CD4-positive, alpha-beta T cell treated with Interleukin-6 at 100 ng/mL for 8 hours (primary cell): Measurements from ENCODE around the gene FAM193A.
"Not testable (repeated sequence)": the region's sequence is repeated elsewhere in the genome, so short reads cannot be mapped to it uniquely, and the experiment has no call there.

ENCODE experiments used
- DNase-seq: peaks from one replicate; pipeline ENCODE4 v3.0.0-alpha.2; 2020; ENCODE audit warnings: mixed read lengths, low spot score

FAM193A gene

DNA sequence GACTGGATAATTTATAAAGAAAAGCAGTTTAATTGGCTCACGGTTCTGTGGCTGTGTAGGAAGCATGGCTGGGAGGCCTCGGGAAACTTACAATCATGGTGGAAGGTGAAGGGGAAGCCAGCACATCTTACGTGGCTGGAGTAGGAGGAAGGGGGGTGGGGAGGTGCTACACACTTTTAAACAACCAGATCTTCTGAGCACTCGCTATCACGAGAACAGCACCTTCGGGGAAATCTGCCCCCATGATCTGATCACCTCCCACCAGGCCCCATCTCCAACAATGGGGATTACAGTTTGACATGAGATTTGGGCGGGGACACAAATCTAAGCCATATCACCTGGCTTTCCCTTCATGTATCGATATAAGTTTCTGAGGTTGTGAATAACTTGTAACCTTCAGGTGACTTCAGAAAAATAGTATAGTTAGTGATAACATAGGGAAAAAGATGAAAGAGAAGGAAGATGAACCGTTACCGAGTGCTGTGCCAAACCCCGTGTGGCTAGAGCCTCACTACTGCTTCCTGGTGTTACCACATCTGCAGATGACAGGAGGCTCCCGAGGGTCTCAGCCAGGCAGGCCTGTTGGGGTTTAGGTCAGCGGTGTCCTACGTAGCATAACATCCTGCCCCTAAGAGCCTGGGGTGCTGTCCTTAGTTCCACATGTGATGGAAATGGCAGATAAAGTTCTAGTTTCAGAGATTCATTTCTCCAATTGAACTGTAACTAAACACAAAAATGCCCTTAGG lies 116.1 kb downstream of the FAM193A start:
- no peak for DNase-seq

DNA sequence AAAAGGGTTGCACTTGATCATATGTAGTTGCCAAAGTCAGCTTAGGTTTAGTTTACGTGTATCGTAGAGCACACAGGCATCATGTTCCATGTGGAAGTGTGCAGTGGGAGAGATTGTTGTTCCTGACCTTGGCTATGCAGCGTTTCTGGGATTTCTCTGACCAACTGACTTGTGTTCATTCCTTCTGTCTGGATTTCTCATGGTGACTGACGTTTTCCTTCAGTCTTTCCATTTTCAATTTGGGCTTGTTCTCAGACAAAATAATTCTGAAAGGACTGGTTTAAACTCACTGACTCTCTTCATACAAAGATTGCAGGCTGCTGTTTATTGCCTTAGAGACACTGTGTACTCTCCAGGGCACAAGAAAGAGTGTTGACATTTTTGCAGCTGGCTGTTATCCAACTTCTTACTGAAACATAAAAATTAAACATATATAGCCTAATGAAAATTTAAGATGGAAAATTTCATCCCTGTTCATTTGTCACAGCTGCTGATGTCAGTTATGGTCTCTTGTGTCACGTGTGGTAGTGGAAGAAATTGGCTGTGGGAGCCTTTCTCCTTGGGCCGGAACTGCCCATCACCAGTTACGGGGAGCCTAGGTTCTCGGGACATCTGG lies 124.3 kb downstream of the FAM193A start:
- no peak for DNase-seq

DNA sequence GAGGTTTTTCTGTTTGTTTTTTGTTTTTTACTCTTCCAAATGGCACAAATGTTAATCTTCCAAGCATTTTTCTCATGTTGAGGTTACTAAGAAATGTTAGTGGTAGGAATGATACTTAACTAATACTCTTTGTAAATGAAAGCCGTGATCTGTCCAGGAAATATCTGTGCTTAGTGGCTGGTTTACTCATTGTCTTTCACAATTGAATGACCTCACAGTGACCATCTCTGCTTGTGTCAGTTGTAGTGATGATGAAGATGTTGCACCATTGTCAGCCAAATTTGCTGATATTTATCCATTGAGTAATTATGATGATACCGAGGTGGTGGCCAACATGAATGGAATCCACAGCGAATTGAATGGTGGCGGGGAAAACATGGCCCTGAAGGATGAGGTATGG lies 126.2 kb downstream of the FAM193A start:
- no peak for DNase-seq

DNA sequence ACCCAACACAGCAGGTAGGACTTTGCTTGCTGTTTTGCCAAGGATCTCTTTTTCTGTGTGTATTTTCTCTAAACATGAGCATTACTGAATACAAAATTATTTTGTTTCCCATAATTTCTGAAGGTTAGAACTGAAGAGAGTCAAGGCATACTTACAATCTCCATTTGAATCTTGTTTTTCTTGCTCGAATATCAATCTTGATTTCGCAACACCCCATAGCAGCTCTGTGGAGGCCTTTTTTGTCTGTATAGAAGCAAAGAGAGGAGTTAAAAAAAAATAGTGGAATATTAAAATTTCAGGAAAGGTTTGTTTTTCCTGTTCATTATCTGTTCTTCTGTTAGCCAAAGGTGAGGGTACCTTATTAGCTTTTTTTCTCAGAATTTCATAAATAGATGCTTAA lies 126.8 kb downstream of the FAM193A start:
- DNase-seq = no peak

DNA sequence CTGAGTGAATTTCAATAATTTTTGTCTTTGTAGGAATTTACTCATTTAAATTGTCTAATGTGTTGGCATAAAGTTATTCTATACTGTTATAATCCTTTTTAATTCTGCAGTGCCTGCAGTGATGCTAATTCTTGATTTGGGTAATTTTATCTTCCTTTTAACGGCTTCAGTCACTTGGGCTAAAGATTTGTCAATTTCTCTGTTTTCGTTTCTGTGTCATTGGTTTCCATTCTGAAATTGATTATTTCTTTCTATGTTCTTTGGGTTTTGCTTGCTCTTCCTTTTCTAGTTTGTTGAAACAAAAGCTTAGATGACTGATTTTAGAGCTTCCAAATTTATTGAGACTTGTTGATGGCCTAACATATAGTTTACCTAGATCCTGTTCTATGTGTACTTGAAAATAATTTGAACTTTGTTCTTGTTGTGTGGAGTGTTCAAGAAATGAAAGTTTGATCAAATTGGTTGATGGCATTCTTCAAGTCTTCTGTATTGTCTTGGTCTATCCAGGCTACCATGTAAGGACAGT lies 130.3 kb downstream of the FAM193A start:
- no peak for DNase-seq

DNA sequence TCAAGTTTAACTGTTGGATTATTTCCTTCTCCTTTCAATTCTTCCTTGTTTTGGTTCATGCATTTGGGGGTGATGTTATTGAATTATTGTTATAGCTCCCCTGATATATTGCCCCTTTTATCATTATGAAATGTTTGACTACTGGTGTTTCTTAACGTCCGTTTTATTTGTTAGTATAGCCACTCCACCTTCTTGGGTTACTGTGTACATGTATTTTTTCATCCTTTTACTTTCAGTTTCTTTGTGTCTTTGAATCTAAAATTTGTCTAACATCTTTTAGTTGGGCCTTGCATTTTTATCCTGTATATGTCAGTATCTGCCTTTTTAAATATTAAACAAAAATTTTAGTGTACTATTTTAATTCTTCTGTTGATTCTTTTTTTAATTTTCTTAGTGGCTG lies 131.0 kb downstream of the FAM193A start:
- no peak for DNase-seq

DNA sequence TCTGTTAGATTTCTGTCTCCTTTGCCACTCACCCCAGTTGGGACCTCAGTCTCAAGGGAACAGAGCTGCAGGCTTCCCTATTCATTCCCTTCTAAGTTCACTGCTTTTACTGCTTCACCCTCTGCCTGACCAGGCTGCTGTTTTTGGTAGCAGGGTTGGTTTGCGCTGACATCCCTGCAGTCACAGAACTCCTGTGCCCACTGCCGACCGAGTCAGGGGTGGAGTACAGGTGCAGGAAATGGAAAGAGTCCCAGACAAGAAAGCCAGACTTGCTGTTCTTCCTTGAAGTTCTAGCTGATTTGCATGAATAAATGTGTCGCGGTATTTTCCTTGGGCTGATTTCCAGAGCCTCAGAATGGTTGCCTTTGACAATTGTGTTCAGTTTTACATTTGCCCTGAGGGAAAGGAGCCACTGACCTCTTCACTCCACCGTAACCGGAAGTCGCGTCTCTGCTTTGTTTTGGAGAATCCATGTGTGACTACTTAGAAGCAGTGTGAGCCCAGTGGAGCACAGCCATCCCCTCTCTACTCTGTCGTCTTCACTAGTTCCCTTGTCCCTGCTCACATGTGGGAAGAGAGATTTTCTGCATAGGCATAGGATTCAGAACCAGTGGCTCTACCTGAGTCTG lies 134.9 kb downstream of the FAM193A start:
- no peak for DNase-seq

DNA sequence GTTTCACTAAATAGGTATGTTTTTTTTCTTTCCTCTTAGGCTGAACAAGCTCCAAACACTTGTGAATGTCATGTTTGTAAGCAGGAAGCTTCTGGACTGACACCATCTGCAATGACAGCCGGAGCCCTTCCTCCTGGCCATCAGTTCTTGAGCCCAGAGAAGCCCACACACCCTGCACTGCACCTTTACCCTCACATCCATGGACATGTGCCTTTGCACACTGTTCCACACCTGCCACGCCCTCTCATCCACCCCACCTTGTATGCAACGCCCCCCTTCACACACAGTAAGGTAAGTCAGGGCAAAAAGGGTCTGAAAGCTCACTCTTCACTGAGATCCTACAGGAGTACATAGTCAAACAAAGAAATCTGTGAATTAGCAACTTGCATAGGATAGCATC lies 135.6 kb downstream of the FAM193A start:
- no peak for DNase-seq

DNA sequence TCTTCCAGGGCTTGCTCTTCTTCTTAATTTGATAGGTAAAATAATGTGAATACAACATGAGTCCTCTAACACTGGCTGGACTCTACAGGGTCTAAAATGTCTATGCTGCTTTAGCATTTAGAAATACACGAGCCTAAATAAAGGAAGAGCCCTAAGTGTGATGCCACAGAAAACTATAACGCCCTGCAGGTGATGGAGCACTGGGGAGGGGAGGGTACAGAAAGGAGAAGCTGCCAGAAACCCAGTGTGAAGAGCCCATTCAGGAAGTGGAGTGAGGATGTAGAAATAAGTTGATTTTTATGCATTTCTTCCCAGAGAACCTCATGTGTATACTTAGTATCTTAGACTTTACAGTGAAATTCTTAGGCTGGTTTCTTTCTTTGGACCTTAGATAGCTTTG lies 136.3 kb downstream of the FAM193A start:
- no peak for DNase-seq

DNA sequence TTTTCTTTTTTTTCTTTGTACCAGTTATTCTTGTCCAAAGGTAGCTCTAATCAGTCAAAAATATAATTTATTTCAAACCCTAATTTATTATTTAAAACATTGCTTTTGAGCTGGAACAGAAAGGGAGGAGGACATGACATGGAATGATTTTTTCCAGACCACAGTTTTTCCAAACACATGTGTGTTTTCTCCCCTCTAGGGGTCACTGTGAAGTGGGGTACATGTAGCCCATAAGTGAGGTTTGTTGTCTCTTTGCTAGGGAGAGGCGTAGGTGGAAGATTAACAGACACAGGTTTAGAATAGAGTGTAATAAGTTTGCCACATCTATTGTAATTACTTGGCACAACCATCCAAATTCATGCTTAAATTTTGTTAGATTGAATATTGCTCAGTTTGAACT lies 136.7 kb downstream of the FAM193A start:
- no peak for DNase-seq

DNA sequence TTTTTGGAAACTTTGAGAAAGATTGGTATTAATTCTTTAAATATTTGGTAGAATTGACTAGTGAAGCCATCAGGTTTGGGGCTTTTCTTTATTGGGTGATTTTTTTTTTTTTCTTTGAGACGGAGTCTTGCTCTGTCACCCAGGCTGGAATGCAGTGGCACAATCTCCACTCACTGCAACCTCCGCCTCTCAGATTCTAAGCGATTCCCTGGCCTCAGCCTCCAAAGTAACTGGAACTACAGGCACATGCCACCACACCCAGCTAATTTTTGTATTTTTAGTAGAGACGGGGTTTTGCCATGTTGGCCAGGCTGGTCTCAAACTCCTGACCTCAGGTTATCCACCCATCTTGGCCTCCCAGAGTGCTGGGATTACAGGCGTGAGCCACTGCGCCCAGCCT lies 143.3 kb downstream of the FAM193A start:
- DNase-seq = not testable (repeated sequence)

DNA sequence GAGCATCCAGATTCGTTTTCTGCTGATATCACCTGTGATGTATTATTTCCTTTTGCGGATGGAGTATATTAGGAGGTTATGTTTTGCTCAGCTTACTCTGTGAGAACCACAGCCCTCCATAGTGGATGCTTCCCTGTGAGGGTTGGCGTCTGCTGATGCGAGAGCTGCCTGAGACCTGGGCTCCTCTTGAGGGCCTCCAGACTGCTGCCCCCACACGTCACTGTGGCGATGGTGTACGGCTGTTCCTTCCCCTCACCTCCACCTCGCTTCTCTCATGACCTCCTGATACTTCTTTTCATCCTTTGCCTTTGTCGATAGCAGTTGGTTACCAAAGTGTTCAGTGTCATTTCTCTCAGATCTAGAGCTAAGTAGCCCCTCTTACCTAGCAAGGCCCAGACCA lies 148.0 kb downstream of the FAM193A start:
- DNase-seq = no peak

DNA sequence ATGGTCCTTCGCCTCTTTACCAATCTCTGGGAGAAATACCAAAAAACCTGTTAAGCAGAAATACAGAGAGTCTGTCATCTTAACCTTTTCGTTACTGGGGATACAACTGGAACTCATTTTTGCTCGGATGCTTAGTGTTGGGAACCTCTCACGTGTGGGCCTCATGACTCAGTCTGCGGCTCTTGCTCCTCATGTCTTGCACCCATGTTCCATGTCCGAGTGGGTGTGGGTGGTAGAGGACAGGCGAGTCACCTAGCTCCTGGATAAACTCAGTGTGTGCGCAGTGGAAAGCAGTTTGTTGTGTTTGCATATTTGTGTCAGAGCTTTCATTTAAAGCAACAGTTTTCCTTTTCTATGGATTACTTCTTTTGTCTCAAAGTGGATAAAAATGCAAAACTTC lies 149.1 kb downstream of the FAM193A start:
- no peak for DNase-seq

DNA sequence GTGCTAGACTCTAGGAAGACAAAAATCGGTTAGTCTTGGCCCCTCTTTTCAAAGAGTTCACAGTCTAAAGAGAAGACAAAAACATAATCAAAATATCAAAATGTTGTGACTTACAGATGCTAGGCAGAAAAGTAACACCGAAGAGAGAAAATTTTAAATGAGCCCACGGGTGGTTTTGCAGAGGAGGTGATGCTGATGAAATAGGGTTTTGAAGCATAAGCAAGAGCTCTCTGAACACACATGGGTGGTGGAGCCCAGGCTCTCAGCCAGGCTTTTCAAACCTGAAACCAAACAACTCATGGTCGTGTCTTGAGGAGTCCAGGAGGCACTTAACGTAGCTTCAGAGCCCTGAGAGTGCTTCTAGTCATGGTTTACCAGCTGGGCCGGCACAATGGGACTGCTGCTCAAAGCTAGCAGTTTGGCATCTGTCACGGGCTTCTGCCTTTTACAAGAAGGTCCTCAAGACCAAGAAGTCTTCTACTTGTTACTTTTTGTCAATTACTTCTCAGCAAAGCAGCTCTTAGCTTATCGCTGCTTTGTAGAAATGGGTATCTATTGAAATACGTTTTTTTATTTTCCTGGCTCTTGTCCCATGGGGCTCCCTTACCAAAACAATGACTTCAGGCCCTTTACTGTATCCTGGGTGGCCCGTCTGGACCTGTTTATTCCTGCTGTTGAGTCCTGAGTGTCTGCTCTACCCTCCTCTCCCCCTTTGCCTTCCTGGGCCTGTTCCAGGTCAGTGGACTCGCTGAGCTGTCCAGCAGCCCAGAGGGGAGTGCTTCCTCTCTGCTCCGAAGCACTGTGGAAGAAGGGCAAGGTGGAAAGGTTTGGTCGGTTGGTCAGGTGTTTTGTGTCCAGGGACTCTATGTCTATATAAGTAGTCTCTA lies 150.2 kb downstream of the FAM193A start:
- no peak for DNase-seq

DNA sequence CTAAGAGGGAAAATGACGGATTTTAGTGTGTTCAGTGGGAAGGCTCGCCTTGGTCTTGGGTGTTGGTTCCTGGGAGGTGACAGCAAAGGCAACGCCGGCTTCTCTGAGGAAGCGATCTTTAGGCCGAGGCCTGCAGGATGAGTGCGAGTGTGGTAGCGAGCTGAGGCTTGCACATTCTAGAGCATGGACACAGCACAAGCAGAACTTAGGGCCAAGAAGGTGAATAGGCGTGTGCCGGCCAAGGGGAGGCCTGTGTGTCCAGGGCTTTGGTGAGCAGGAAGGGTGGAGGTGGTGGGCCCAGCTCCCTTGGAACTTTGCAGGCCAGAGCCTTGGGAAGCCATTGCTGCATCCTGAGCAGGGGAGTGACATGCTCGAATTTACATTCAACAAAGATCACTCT lies 151.8 kb downstream of the FAM193A start:
- DNase-seq = no peak

DNA sequence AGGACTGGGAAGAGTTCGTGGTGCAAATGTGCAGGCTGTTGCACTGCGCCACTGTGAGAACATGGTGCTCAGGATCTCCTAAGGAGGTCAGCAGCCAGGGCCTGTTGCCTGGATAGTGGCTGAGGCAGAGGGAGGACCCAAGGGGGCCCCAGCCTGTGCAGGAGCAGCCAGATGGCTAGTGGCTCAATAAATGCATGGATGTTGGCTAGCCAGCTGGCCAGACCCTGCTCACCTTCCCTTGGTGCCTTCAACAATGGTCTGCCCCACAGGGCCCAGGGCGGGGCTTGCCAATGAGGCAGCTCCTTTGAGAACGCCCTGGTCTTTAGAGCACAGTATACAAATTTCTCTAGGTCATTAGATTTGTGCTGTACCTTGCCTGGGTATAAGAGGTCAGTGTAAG lies 152.2 kb downstream of the FAM193A start:
- DNase-seq = no peak

DNA sequence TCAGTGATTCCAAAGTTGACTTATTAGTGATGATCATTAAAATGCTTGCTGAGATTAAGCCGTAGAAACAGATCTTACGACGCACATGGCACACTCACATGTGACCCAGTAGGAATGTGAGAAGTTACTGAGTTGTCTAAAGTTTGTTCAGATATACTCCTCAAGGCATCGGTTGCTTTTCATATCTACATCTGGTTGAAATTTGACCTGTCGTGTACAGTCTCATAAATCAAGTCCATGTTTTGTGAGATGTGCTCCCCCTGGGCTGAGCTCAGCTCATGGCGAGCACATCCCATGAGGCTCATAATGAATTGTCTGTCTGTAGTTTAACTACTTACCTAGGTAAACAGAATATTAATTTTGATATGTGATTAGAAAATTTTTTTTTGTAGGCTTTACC lies 152.7 kb downstream of the FAM193A start:
- no peak for DNase-seq

DNA sequence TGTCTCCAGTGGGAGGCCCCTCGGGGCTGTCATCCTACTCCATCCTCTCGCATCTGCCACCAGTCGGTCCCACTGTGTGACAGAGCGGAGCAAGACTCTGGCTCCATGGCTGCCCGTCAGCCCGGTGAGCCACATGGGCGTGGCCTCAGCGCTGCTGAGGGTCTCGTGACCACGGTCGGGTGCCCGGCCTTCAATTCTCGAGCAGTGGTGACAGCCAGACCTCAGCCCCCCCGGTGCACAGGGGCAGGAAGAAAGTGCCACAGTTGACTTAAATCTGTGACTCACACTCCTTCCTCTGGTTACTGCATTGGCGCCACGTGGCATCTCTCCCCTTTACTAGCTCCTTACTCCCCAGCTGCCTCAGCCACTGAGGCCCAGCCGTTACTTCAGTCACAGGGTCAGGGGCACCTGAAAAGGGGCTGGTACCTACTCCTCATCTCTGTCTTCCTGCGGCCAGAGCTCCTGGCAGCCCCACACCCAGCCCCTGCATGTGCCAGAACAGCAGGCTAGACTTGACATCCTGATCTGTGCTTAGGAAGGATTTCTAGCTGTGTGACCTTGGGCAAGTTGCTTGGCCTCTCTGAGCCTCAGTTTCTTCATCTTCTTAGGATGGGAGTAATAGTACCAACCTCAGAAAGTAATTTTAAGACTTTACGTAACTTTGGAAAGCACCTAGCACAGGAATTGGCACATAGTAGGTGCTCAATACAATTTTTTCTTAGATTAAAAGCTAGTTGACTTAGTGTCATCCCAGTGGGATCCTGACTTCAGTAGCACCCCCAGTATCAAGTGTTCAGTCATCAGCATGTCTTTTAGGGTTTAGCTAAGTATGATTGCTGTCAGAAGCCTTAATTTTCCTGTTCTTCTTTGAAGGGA lies 153.6 kb downstream of the FAM193A start:
- no peak for DNase-seq

DNA sequence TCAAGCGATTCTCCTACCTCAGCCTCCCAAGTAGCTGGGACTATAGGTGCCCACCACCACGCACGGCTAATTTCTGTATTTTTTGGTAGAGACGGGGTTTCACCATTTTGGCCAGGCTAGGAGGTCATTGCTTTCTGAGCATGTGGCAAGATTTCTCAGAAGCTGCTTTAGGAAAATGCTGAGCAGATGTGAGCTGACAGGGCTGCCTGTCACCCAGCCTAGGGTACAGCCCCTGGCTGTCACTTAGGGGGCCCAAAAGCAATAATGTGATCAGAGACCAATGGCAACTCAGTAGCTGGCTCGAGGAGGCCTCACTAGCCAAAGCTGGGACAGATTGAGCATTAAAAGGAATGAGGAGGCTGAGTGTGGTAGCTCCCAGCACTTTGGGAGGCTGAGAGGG lies 154.9 kb downstream of the FAM193A start:
- DNase-seq = no peak

DNA sequence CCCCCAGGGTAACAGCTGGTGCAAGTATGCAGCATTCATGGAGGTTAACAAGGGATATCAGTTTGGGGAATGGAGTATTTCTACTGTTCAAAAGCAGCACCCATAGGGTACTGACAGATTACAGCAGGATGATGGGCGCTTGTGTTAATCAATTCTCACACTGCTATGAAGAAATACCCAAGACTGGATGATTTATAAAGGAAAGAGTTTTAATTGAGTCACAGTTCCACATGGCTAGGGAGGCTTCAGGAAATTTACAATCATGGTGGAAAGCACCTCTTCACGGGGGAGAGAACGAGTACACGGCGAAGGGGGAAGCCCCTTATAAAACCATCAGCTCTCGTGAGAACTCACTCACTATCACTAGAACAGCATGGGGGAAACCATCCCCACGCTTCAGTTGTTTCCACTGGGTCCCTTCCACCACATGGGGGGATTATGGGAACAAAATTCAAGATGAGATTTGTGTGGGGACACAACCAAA lies 155.5 kb downstream of the FAM193A start:
- DNase-seq = no peak

DNA sequence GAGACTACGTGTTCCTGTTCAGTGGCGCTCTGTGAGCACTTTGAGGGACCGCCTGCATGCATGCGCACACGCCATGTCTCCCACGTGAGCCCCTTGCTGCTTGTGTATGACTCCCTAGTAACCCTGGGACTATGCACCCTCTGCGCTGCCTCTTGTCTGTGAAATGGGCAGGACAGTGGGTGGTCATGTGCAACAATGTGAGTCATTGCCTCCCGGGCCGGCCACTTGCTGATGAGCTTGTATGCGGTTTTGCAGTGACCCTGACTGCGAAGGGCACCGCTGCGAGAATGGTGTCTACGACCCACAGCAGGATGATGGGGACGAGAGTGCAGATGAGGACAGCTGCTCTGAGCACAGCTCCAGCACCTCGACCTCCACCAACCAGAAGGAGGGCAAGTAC lies 158.2 kb downstream of the FAM193A start:
- DNase-seq = no peak
